NCI-H446 treated with DMSO at 0.1 percent for 48 hours (cell line): Measurements from ENCODE around the gene ARIH1.

Source experiments
- DNase-seq: peaks from one replicate; lab custom pipeline; 2025; lab: John Stamatoyannopoulos, UW

The ARIH1 gene

GRCh38 chr15:72540606-72541237, 66.6 kb downstream of the ARIH1 start:
- no peak for DNase-seq

GRCh38 chr15:72541674-72542073, 67.5 kb downstream of the ARIH1 start:
- DNase-seq: no peak

- no peak for DNase-seq
Observed at GRCh38 chr15:72545156-72545555, 71.0 kb downstream of the ARIH1 start.

- DNase-seq: no peak
Observed at GRCh38 chr15:72554471-72555425, 80.6 kb downstream of the ARIH1 start.

GRCh38 chr15:72559781-72560180, 85.7 kb downstream of the ARIH1 start:
- no peak for DNase-seq

GRCh38 chr15:72560458-72560857, 86.3 kb downstream of the ARIH1 start:
- DNase-seq: no peak

GRCh38 chr15:72562386-72562785, 88.3 kb downstream of the ARIH1 start:
- no peak for DNase-seq

- DNase-seq: no peak
Observed at GRCh38 chr15:72562878-72563277, 88.7 kb downstream of the ARIH1 start.

GRCh38 chr15:72564091-72564490, 90.0 kb downstream of the ARIH1 start:
- DNase-seq: no peak

GRCh38 chr15:72566973-72567372, 92.8 kb downstream of the ARIH1 start:
- no peak for DNase-seq

GRCh38 chr15:72570059-72570458, 95.9 kb downstream of the ARIH1 start:
- DNase-seq: no peak

GRCh38 chr15:72579814-72580213, 105.7 kb downstream of the ARIH1 start:
- no peak for DNase-seq

GRCh38 chr15:72584006-72584405, 109.9 kb downstream of the ARIH1 start:
- no peak for DNase-seq

GRCh38 chr15:72585025-72585424, 110.9 kb downstream of the ARIH1 start:
- DNase-seq: no peak

GRCh38 chr15:72585476-72586058, 111.4 kb downstream of the ARIH1 start:
- DNase-seq: no peak

- no peak for DNase-seq
Observed at GRCh38 chr15:72588096-72588495, 114.0 kb downstream of the ARIH1 start.

GRCh38 chr15:72590427-72590826, 116.3 kb downstream of the ARIH1 start:
- DNase-seq: no peak

GRCh38 chr15:72591361-72591760, 117.2 kb downstream of the ARIH1 start:
- no peak for DNase-seq

- no peak for DNase-seq
Observed at GRCh38 chr15:72592097-72592496, 118.0 kb downstream of the ARIH1 start.

GRCh38 chr15:72592676-72593075, 118.5 kb downstream of the ARIH1 start:
- DNase-seq: no peak

- DNase-seq: no peak
Observed at GRCh38 chr15:72593838-72594237, 119.7 kb downstream of the ARIH1 start.

- no peak for DNase-seq
Observed at GRCh38 chr15:72599855-72600464, 125.8 kb downstream of the ARIH1 start.

GRCh38 chr15:72604794-72605193, 130.7 kb downstream of the ARIH1 start:
- no peak for DNase-seq
